Ishikawa (cell line): ENCODE measurements around the gene PLXNA3.

ENCODE experiments used
- CEBPB ChIP-seq: IDR thresholded peaks from 2 replicates; pipeline ENCODE4 v1.6.1; 2012
- CREB1 ChIP-seq: IDR thresholded peaks from 2 replicates; pipeline ENCODE4 v1.6.1; 2012; ENCODE audit warnings: low read depth
- EGR1 ChIP-seq: IDR thresholded peaks from 2 replicates; pipeline ENCODE4 v1.6.1; 2012
- EP300 ChIP-seq: IDR thresholded peaks from 2 replicates; pipeline ENCODE4 v1.6.1; 2012; ENCODE audit warnings: borderline replicate concordance
- FOXM1 ChIP-seq: IDR thresholded peaks from 2 replicates; pipeline ENCODE4 v1.6.1; 2012; ENCODE audit warnings: low read depth, borderline replicate concordance
- MAX ChIP-seq: IDR thresholded peaks from 2 replicates; pipeline ENCODE4 v1.6.1; 2012
- NFIC ChIP-seq: IDR thresholded peaks from 2 replicates; pipeline ENCODE4 v1.6.1; 2012
- RAD21 ChIP-seq: IDR thresholded peaks from 2 replicates; pipeline ENCODE4 v1.6.1; 2012; ENCODE audit warnings: low read depth
- REST ChIP-seq: IDR thresholded peaks from 2 replicates; pipeline ENCODE4 v1.6.1; 2012; ENCODE audit warnings: low read depth, mild to moderate bottlenecking
- TAF1 ChIP-seq: IDR thresholded peaks from 2 replicates; pipeline ENCODE4 v1.6.1; 2012; ENCODE audit warnings: low read depth, mild to moderate bottlenecking
- TCF12 ChIP-seq: IDR thresholded peaks from 2 replicates; pipeline ENCODE4 v1.6.1; 2012; ENCODE audit warnings: low read depth
- TEAD4 ChIP-seq: IDR thresholded peaks from 2 replicates; pipeline ENCODE4 v1.6.1; 2012
- USF1 ChIP-seq: IDR thresholded peaks from 2 replicates; pipeline ENCODE4 v1.6.1; 2012
- YY1 ChIP-seq: IDR thresholded peaks from 2 replicates; pipeline ENCODE4 v1.6.1; 2012; ENCODE audit warnings: low read depth
- ZBTB7A ChIP-seq: IDR thresholded peaks from 2 replicates; pipeline ENCODE4 v1.6.1; 2012; ENCODE audit warnings: low read depth

PLXNA3 gene

GRCh38 chrX:154458116-154458953, at the start of gene PLXNA3:
Gene PLXNA3 (plus strand): TSS chrX:154458281. CDS start chrX:154460184, 1,903 bp downstream.
- TF ChIP-seq USF1 (no peak), CEBPB (no peak), EGR1 (peak; percentile 79), TAF1 (no peak; the same call in 1 of the 2 replicates), FOXM1 (no peak), YY1 (no peak), NFIC (no peak), TEAD4 (no peak), TCF12 (no peak), REST (no peak), CREB1 (no peak), RAD21 (no peak), EP300 (no peak), ZBTB7A (0 out of 2 replicates have a peak, but pooled peaks have one; percentile 50), MAX (0 out of 2 replicates have a peak, but pooled peaks have one; percentile 15)

- no peak for TF ChIP-seq TEAD4
- no peak for TF ChIP-seq YY1
- TF ChIP-seq USF1 = no peak
- TF ChIP-seq CREB1 = no peak
These were observed 49.3 kb upstream of the PLXNA3 start for GRCh38 chrX:154408659-154409221.

- no peak for TF ChIP-seq USF1
- TF ChIP-seq ZBTB7A = peak; percentile 92
- no peak for TF ChIP-seq TCF12
These were observed 48.7 kb upstream of the PLXNA3 start, which contains the start of gene DNASE1L1 for GRCh38 chrX:154409222-154409871. Gene DNASE1L1 (minus strand): TSS chrX:154409254. CDS start chrX:154405568, 3,686 bp downstream.

- 0 out of 2 replicates have a peak, but pooled peaks have one; percentile 18 for TF ChIP-seq MAX
- TF ChIP-seq USF1 = peak; percentile 56; the same call in 1 of the 2 replicates
- no peak for TF ChIP-seq CREB1
These were observed 46.1 kb upstream of the PLXNA3 start for GRCh38 chrX:154411981-154412340.

- no peak for TF ChIP-seq CREB1
- TF ChIP-seq RAD21 = no peak
- TF ChIP-seq MAX = no peak
- TF ChIP-seq TEAD4 = no peak
- no peak for TF ChIP-seq YY1
- no peak for TF ChIP-seq TAF1
- TF ChIP-seq TCF12 = no peak
- TF ChIP-seq CEBPB = no peak
- TF ChIP-seq REST = no peak
- no peak for TF ChIP-seq ZBTB7A
- TF ChIP-seq FOXM1 = no peak
- TF ChIP-seq EP300 = no peak
- no peak for TF ChIP-seq EGR1
These were observed 45.6 kb upstream of the PLXNA3 start for GRCh38 chrX:154412468-154412867.
